ENCODE measurements around the gene EGFL7. TPM values are rescaled to one million over a fixed set of nuclear protein-coding genes. Genes with fewer than 3 reads are reported as not detected.

EGFL7 gene
- total and polyA plus RNA-seq, 7 donors: 34.7 to 73.4 (median 48.6) TPM

DNA sequence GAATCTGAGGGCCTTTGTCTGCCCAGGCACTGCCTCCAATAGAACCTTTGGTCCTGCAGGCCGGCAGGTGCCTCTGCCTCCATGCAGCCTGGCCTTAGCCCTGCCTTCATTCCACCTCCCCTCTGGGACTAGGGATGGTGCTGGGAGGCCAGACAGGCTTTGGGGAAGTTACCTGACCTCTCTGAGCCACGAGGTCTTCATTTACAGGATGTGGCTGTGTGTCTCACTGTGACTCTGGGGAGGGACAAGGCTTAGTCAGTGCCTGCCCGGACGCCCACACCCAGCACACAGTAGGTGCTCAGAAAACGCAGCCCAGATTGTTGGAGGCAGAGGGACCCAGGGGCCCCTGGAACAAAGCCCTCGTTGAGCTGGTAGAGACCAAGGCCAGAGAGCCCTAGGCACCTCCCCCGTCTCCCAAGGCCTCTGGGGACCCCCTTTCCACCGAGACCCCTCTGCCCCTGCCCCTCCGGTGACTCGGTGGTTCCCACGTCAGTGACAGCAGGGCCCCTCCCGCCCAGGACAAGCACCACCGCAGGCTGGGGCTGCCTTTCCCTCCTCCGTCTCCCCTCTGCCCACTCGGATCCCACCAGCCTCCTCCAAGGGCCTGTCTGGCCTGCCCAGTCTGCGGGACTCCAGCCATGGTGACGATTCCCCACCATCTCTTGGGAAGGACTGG is 46.9 kb upstream of the EGFL7 start:
- Histone ChIP-seq H3K4me3 (no peak overlapping the region), H3K36me3 (ENCODE audit: insufficient read depth in 1 of 2, low read depth in 1 of 2) (no peaks in the 10 kb centered on the region), H3K27ac (no peak overlapping the region), H3K27me3 (ENCODE audit: insufficient read depth in 3 of 3, low read length in 2 of 3) (peaks cover 0 to 7% (median 5%) of the 10 kb centered on the region in 3 donors), H3K4me1 (no peaks in the 10 kb centered on the region), H3K9me3 (no peaks in the 10 kb centered on the region)
- intact Hi-C loops (cut with DNase I): loop anchor here in 1 of 2 donors (5.0 kb wide), 1 partner anchor 73 kb away; no protein-coding TSS in a partner anchor
- DNase-seq (no peak), ATAC-seq (no peak)
- WGBS, 3 donors: 75 to 76% (median 75%) methylated on average over 16 to 17 of the region's 17 CpGs
- TF ChIP-seq, protein P1, sequence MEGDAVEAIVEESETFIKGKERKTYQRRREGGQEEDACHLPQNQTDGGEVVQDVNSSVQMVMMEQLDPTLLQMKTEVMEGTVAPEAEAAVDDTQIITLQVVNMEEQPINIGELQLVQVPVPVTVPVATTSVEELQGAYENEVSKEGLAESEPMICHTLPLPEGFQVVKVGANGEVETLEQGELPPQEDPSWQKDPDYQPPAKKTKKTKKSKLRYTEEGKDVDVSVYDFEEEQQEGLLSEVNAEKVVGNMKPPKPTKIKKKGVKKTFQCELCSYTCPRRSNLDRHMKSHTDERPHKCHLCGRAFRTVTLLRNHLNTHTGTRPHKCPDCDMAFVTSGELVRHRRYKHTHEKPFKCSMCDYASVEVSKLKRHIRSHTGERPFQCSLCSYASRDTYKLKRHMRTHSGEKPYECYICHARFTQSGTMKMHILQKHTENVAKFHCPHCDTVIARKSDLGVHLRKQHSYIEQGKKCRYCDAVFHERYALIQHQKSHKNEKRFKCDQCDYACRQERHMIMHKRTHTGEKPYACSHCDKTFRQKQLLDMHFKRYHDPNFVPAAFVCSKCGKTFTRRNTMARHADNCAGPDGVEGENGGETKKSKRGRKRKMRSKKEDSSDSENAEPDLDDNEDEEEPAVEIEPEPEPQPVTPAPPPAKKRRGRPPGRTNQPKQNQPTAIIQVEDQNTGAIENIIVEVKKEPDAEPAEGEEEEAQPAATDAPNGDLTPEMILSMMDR (IDR thresholded peaks at IDR 0.05): no peak

DNA sequence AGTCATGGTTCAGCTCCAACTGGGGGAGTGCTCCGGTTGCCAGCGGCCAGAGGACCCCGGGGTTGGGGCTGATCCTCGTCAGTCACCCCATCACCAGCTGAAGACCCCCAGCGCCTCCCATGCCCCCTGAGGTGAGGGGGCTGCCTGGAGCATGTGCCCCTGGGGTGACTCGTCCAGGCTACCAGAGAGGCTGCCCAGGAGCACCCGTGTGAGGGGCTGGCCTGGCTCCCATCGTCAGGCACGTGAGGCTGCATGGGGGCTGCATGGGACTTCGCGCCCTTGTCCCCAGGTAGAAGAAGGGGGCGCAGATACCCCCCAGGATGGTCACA is 46.4 kb upstream of the EGFL7 start:
- ATAC-seq (no peak), DNase-seq (no peak)
- H3K27me3 ChIP-seq (ENCODE audit: insufficient read depth in 3 of 3, low read length in 2 of 3): peaks cover 0 to 7% (median 5%) of the 10 kb centered on the region in 3 donors
- TF ChIP-seq, protein P1 (IDR thresholded peaks at IDR 0.05): no peak
- H3K4me3 ChIP-seq: no peak overlapping the region
- no peak overlapping the region for H3K27ac ChIP-seq
- intact Hi-C loops (cut with DNase I): loop anchor here in 1 of 2 donors (5.0 kb wide), 1 partner anchor 74 kb away; no protein-coding TSS in a partner anchor
- no peaks in the 10 kb centered on the region for H3K36me3 ChIP-seq (ENCODE audit: insufficient read depth in 1 of 2, low read depth in 1 of 2)
- H3K9me3 ChIP-seq: no peaks in the 10 kb centered on the region
- no peaks in the 10 kb centered on the region for H3K4me1 ChIP-seq
- WGBS, 3 donors: 82 to 90% (median 90%) methylated on average over 12 of the region's 12 CpGs

DNA sequence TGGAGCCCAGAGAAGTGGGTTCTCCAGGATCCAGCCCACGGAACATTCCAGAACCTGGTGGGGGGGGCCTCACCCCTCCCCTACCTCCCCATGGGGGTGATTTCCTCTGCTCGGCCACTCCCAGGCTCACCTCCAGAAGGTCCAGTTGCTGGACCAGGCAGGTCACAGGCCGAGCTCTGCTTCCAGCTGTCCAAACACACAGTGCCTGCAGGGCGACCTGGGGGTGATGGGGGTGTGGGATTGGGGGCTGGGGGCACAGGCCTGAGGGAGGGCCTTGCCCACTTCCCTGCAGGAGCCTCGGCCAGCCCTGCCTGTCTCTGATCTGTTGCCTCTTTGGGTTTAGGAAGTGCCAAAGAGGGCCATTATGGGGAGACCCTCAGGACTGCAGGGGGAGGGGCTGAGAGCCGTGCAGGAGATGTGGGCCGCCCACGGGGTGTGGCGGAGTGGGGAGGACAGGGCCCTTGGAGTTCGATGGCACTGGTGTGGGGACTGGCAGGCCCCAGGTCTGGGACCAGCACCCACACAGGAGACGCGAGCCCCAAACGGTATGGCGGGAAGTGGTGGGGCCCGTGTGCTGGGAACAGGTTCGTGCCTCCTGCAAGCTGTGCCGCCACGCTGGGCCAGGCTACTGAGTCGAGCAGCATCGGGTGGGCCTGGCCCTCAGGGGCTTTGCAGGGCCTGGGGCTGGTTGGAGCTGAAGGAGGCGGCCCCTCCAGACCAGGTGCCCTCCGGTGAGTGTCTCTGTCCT is 45.6 kb upstream of the EGFL7 start:
- Histone ChIP-seq H3K36me3 (ENCODE audit: insufficient read depth in 1 of 2, low read depth in 1 of 2) (no peaks in the 10 kb centered on the region), H3K4me1 (no peaks in the 10 kb centered on the region), H3K4me3 (no peak overlapping the region), H3K27ac (no peak overlapping the region), H3K27me3 (ENCODE audit: insufficient read depth in 3 of 3, low read length in 2 of 3) (peaks cover 0 to 5% (median 5%) of the 10 kb centered on the region in 3 donors), H3K9me3 (no peaks in the 10 kb centered on the region)
- 84 to 89% (median 89%) methylated on average over 17 to 22 of the region's 22 CpGs for WGBS, 3 donors
- intact Hi-C loops (cut with DNase I): loop anchor here in 1 of 2 donors (5.0 kb wide), 1 partner anchor 75 kb away; no protein-coding TSS in a partner anchor
- TF ChIP-seq, protein P1 (IDR thresholded peaks at IDR 0.05): no peak
- ATAC-seq (no peak), DNase-seq (no peak)

DNA sequence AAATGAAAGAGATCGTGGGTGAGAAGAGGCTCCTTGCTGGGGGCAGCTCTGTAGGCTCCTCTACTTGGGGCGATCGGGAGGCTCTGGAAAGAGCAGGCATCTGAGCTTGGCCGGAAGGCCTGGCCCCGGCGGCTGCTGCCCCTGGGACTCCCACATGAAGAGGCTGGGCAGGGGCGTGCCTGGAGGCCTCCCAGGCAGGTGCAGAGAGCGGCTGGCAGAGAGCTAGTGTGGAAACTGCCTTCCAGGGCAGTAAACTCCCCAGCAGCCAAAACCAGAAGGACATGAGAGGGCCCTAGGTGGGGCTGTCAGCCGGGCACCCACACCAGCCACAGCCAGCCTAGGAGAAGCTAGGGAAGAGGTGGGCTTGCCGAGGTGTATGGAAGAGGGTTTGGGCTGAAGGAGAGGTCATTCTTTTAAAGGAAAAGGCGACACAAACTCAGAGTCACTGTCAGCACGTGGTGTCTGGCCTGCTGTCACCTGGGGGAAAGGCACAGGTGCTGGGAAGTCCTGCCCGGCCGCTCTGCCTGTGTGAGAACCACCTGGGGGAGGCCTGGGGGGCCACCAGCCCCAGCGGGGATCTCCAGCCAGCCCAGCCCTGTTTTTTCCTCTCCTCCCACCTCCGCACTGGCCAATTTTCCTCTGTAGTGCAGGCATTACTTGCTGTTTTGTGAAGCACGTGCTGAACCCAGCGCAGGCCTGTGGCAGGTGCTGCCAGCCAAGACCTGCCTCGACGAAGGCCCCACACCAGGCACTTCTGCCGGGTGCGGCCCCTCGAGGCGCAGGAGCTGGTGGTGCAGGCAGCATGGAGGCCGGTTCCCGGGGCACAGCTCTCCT is 44.8 kb upstream of the EGFL7 start:
- ATAC-seq: no peak
- Histone ChIP-seq H3K36me3 (ENCODE audit: insufficient read depth in 1 of 2, low read depth in 1 of 2) (no peaks in the 10 kb centered on the region), H3K27ac (no peak overlapping the region), H3K9me3 (no peaks in the 10 kb centered on the region), H3K27me3 (ENCODE audit: insufficient read depth in 3 of 3, low read length in 2 of 3) (no peaks in the 10 kb centered on the region), H3K4me1 (no peaks in the 10 kb centered on the region), H3K4me3 (no peak overlapping the region)
- no peak for DNase-seq
- 86 to 90% (median 86%) methylated on average over 26 of the region's 26 CpGs for WGBS, 3 donors
- intact Hi-C loops (cut with DNase I): loop anchor here in 1 of 2 donors (5.0 kb wide), 1 partner anchor 76 kb away; no protein-coding TSS in a partner anchor
- TF ChIP-seq, protein P1 (IDR thresholded peaks at IDR 0.05): no peak
